MM.1S (cell line): ENCODE results near the gene DAAM2.

ENCODE experiments used
- EZH2 ChIP-seq: fragments of 300-600 bp; sonication (generic); optimal IDR thresholded peaks from 2 replicates; pipeline ENCODE3; 2017; ENCODE audit warnings: low read depth, mild to moderate bottlenecking, antibody characterized with exemption, low read length, mixed read lengths
- EZH2phosphoT487 ChIP-seq: fragments of 300-600 bp; sonication (generic); IDR thresholded peaks from 2 replicates; pipeline ENCODE4 v1.6.1; 2018; ENCODE audit warnings: antibody characterized with exemption, low read length
- TF ChIP-seq, protein P1 (sequence below): fragments of 300-600 bp; sonication (generic); IDR thresholded peaks from 2 replicates; pipeline ENCODE4 v1.5.1; 2016; ENCODE audit warnings: antibody characterized with exemption, low read length, mixed read lengths

DNA sequence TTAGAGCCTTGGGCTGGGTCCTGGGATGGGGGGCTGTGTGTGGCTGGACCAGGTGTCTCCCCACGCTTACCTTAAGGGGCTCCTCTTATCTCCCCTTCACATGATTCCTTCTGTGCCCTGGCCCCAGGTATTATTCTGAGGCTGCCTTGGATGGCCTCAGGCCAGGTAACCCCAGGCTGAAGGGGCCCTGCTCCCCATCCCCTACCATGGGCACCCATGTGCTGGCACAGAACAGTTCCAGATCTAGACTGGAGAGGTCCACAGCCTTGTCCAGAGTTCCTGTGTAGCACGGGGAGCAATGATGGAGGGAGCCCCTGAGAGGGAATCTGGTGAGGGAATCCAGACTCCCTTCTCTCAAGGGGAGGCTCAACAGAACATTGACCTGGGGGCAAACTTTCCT lies 110.0 kb downstream of the DAAM2 start:
- TF ChIP-seq, protein P1, sequence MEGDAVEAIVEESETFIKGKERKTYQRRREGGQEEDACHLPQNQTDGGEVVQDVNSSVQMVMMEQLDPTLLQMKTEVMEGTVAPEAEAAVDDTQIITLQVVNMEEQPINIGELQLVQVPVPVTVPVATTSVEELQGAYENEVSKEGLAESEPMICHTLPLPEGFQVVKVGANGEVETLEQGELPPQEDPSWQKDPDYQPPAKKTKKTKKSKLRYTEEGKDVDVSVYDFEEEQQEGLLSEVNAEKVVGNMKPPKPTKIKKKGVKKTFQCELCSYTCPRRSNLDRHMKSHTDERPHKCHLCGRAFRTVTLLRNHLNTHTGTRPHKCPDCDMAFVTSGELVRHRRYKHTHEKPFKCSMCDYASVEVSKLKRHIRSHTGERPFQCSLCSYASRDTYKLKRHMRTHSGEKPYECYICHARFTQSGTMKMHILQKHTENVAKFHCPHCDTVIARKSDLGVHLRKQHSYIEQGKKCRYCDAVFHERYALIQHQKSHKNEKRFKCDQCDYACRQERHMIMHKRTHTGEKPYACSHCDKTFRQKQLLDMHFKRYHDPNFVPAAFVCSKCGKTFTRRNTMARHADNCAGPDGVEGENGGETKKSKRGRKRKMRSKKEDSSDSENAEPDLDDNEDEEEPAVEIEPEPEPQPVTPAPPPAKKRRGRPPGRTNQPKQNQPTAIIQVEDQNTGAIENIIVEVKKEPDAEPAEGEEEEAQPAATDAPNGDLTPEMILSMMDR, result no peak
- TF ChIP-seq EZH2 (no peak), EZH2phosphoT487 (no peak)
